Activated gamma-delta T cell treated with Interleukin-2 at 50 U/mL for 16 hours (primary cell): ENCODE measurements around the gene ATMIN.

Source experiments
- DNase-seq: peaks from one replicate; pipeline ENCODE4 v3.0.0-alpha.2; 2020

The ATMIN gene

GRCh38 chr16:81071805-81072204 lies 36.2 kb downstream of the ATMIN start:
- DNase-seq, result no peak

DNA sequence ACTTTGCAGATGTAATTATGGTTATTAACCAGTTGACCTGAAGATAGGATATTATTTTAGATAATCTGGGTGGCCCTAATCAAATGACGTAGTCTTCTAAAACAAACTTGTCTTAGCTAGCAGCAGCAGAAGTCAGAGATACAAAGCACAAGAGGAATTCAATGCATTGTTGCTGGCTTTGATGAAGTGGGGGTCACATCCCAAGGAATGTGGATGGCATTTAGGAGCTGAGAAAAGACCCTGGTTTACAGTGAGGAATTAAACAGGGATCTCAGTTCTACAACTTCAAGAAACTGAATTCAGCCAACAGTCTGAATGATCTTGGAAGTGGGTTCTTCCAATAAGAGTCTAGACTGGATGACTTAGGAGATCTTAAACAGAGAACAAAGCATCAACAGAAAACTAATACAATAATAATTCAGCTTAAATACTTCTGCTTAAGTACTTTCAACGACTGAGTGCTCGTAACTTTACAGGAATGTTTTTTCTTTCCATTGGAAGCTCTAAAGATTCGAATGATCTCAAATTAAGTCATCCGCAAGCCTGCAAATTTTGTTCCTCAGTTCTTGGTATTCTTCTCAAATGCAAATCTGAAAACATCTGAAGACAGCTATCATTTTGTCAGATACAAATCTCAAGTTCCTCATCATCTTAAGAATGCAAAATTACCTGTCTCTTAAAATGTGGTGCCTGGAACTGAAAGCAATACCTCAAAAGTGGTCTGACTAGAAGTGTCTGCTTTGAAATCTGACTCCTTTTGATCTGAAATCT lies 38.1 kb downstream of the ATMIN start:
- no peak for DNase-seq

- peak; percentile 93 for DNase-seq
These were observed 41.0 kb downstream of the ATMIN start for GRCh38 chr16:81076566-81077075.

DNA sequence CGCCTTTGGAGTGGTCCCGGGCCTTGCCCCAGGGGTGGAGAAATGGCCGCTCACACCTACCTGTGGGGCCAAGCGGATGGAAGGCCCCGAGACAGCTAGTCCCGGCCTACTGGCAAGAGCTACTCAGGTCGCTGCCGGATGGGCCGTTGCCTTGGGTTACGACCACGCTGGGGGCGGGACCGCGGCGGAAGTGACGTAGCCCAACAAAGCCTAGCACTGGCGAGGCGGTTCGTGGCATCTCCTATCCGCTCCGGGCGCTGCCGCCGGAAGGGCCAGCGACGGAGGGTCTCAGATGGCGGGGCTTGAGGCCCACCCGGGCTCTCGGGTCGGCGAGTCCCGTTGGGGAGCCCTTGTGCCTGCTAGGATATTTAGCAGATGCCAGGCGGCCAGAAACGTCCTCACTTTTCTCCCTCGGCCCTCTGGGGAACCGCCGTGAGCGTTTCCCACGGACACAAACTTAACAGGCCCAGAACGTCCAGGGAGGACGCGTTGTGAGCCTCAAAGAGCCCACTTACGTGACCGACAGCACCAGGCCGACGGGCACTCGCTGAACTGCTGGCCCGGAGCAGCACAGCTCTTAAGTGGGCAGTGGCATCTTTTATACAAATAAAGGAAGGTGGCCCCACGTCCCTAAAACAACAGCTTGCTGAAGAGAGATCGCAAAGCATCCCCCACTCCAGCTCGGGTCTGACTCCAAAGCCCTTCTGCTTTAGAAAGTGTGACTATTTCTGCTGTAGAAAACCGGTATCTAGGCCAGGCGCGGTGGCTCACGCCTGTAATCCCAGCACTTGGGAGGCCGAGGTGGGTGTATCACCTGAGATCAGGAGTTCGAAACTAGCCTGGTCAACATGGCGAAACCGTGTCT lies 41.7 kb downstream of the ATMIN start, which contains the start of gene C16orf46:
TSS of gene C16orf46 (minus strand) at position 163 of the 865 bp plus-strand sequence. CDS start 13,283 bp downstream, outside the sequence.
- DNase-seq, result peak; percentile 97

DNA sequence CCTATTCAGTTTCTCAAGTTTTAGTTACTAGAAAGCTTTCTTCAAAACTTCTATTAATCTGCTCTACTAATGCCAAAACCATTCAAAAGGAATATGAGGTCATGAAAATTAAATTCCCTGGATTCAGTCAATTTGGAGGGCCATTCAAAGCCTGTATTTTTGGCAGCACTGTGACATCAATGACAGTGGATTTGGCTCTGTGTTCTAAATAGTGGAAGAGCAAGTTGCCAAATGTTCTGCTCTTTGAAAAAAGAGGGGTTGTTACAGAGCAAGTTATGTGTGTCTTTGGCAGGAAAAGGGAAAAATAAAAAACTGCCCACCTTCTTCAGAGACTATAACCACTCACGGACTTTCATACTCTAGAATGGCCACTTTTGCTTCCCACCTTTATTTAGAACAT lies 44.6 kb downstream of the ATMIN start:
- no peak for DNase-seq

DNA sequence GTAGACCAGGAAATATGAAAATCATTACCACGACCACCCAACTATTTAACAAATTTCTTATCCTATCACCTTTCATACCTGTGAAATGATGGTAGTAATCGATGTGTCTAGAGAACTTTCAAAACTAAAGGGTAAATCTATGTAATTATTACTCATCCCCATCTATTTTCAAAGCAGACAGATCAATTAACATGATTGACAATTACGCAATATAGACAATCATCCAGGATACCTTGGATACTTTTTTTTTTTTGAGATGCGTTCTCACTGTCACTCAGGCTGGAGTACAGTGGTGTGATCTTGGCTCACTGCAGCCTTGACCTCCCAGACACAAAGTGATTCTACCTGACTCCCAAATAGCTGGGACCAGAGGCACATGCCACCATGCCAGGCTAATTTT lies 45.4 kb downstream of the ATMIN start:
- no peak for DNase-seq

- DNase-seq, result no peak
These were observed 53.2 kb downstream of the ATMIN start for GRCh38 chr16:81088836-81089235.

DNA sequence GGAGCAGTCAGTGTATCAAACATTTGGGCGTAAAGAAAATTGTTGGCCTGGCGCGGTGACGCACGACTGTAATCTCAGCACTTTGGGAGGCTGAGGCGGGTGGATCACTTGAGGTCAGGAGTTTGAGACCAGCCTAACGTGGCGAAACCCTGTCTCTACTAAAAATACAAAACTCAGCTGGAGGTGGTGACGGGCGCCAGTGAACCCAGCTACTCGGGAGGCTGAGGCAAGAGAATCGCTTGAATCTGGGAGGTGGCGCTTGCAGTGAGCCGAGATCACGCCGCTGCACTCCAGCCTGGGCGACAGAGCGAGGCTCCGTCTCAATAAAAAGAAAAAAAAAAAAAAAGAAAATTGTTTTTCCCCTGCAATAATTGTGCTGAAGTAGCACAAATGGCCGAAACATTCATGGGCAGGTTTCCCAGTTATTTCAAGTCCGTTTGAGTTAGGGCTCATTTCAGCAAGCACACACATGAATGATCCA lies 59.2 kb downstream of the ATMIN start:
- DNase-seq, result no peak

GRCh38 chr16:81095653-81095952 lies 60.0 kb downstream of the ATMIN start:
- no peak for DNase-seq

DNA sequence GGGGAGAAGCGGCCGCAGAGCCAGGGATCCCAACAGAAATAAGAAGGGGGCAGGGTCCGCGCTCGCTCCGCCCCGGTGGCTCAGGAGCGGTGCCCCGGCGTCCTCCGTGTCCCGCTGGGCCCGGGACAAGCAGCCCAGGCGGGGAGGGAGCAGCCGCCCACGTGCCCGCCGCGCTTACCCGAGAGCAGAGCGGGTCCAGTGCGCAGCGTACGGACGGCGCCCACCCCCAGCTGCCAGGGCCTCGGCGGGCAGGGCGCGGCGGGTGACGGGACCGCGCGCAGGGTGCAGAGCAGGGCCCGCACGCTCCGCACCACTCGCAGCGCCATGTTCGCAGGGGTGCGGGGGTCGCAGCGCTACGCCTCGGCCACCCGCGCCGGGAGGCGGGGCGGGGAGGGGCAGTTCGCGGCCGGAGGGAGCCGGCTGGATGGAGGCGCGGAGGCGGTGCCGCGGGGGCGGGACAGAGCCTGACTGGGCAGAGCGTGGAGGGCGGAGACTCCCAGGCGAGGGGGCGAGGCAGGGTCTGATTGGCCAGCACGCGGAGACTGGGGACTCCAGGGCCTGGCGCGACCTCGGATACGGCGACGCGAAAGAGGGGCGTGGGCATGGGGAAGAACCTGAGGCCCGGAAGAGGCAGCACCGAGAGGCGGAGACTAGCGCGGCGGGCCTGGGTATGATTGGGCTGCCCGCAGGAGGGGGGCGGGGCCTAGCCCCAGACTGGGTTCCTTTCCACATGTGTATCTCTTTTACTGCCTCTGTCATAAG lies 60.5 kb downstream of the ATMIN start, which contains the start of gene GCSH:
TSS of gene GCSH (minus strand) at position 443 of the 762 bp plus-strand sequence. CDS start at position 326, 117 bp downstream.
- peak; percentile 98 for DNase-seq

- no peak for DNase-seq
These were observed 61.1 kb downstream of the ATMIN start for GRCh38 chr16:81096715-81097208.
